GM18507 (cell line): Measurements from ENCODE around the gene GPC6.
"Not testable (repeated sequence)": the region's sequence is repeated elsewhere in the genome, so short reads cannot be mapped to it uniquely, and the experiment has no call there.

Experiments used
- DNase-seq: peaks from one replicate; pipeline ENCODE4 v3.0.0; 2011; ENCODE audit warnings: low read depth; ENCODE audit not compliant: insufficient read length; ENCODE audit errors: extremely low spot score
- FAIRE-seq: peaks from 2 replicates; lab custom pipeline; 2011; peaks lifted over from hg19 to GRCh38; lab: Jason Lieb, UNC

Gene GPC6

DNA sequence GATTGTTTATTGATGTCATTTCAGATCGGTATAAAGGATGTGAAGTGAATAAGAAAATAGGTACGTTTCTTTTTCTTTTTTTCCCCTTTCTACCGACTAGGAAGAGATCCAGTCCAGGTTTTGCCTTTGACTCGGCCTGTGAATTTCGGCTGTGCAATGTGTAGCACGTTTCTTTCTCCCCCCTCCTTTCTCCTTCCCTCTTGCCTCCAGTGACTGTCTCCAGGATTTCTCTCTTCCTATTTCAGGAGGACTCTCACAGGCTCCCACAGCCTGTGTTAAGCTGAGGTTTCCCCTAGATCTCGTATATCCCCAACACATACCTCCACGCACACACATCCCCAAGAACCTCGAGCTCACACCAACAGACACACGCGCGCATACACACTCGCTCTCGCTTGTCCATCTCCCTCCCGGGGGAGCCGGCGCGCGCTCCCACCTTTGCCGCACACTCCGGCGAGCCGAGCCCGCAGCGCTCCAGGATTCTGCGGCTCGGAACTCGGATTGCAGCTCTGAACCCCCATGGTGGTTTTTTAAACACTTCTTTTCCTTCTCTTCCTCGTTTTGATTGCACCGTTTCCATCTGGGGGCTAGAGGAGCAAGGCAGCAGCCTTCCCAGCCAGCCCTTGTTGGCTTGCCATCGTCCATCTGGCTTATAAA is at the start of gene GPC6:
TSS of gene GPC6 (plus strand) at position 185 of the 657 bp plus-strand sequence.
- DNase-seq (no peak), FAIRE-seq (no peak)

DNA sequence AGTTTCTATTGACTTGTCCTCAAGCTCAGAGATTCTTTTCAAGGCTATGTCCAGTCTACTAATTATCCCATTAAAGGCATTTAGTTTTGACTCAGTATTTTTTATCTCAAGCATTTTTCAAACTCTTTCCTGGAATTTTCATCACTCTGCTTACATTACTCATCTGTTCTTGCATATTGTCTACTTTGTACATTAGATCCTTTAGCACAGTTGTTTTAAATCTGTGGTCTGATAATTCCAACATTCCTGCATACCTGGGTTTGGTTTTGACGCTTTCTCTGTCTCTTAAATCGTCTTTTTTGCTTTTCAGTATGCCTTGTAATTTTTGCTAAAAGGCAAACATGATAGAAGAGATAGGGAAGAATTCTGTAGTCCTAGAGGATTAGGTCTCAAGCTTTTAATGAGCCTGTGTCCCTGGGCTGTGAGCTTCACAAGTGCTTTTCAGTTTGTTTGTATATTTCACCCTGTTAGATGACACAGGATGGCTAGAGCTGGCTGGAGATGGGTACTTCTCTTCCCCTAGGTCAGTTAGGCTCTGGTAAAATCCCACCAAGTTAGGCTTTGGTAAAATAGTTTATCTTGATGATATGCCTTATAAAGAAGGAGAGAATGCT is 46.1 kb upstream of the GPC6 start:
- DNase-seq (no peak), FAIRE-seq (no peak)

DNA sequence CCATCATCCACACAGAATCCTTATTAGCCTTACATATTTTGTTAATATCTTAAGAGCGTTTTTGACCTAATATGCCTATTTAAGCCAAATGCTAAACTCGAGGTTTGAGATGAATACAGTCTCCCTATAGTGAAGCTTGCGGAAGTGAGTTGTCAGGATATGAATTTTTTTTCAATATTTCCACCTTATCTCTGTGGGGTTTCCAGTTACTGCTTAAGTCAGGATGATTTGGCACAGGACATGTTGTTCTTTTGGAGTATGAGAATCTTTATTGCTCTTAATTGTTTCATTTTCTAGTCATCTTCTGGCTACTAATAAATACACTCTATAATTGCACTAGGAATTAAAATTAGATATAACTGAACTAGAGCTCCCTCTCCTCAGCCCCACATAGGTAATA is 44.2 kb upstream of the GPC6 start:
- no peak for DNase-seq
- no peak for FAIRE-seq

DNA sequence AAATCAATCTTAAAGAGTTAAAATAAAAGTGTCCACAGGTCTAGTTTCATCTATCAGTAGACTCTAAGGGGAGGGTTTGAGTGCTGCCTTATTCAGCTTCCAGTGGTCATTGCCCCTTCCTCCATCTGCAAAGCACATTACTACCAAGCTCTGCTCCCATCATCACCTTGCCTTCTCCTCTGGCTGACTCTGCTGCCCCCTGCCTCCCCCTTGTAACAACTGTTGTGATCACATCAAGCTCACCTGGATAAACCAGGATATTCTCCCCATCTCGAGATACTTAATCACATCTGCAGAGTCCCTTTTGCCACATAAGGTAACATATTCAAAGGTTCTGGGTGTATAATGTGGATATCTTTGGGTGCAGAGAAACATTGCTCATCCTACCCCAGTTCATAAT is 43.3 kb upstream of the GPC6 start:
- FAIRE-seq (no peak), DNase-seq (no peak)

DNA sequence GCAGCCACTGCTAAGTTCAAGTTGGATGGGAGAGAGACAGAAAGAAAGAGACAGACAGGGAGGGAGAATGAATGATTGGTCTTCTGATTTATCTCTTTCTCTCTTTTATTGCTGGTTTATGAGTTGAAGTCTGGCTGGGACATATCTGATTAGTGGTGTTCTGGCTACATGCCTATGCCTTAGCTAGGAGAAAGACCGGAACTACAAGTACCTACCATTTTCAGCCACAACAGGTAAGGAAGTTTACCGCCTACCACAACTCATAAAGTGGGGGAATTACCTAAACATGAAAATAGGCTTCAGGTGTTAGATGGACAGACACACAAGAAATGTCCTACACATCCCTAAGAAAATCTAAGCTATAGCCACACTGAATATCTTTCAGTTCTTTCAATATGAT is 36.6 kb upstream of the GPC6 start:
- DNase-seq, result no peak
- no peak for FAIRE-seq

DNA sequence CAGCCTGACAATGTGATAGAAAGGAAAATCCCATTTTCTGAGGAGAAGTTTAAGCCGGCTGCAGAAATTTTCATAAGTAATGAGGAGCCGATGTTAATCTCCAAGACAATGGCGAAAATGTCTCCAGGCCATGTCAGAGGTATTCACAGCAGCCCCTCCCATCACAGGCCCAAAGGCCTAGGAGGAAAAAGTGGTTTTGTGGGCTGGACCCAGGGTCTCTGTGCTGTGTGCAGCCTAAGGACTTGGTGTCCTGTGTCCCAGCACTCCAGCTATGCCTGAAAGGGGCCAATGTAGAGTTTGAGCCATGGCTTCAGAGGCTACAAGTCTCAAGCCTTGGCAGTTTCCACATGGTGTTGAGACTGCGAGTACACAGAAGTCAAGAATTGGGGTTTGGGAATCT is 32.9 kb upstream of the GPC6 start:
- no peak for FAIRE-seq

DNA sequence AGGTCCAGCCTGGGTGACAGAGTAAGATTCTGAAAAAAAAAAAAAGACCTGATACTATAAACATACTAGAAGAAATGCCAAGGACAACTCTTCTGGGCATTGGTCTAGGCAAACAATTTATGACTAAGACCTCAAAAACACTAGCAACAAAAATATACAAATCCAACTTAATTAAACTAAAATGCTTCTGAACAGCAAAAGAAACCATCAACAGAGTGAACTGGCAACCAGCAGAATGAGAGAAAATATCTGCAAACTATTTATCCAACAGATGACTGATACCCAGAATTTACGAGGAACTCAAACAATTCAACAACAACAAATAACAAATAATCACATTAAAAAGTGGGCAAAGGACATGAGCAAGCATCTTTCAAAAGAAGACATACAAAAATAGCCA is 26.8 kb upstream of the GPC6 start:
- FAIRE-seq, result no peak

More for the DNA sequence above, 32.9 kb upstream of the GPC6 start:
- no peak for DNase-seq

DNA sequence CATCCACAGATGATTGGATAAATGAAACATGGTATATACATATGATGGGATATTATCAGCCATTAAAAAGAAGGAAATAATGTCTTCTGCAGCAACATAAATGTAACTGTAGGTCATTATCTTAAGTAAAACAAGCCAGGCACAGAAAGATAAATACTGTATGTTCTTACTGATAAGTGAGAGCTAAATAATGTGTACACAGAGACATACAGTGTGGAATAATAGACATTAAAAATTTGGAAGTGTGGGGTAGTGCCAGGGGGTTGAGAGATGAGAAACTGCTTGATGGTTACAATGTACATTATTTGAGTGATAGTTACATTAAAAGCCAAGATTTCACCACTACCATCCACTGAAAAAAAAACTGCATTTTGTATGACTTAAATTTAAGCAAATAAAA is 26.0 kb upstream of the GPC6 start:
- no peak for FAIRE-seq
- DNase-seq, result no peak

More for the DNA sequence above, 26.8 kb upstream of the GPC6 start:
- no peak for DNase-seq

DNA sequence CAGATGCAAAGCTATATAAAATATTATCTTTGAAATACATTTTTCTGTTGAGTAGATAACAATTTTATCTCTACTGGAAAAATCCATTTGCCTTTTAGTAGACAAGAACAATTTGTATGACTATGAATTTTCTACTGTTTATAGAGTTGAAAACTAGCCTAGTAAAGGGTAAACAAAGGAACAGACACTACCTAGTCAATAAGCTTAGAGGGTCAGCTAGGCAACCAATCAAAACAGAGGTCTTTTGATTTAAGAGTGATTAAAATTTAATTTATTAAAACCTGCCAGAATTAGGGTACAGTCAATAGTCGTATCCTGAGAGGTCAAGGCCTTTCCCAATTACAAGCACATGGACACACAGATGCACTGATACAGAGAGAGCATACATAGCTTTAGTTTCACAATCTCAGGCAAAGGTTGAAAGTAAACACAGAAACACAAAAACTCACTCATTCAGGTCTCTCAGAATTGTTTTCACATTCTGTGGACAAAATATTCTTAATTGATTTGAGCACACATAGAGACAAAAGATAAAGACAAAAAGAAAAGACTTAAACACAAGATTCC is 24.5 kb upstream of the GPC6 start:
- no peak for FAIRE-seq
- no peak for DNase-seq

DNA sequence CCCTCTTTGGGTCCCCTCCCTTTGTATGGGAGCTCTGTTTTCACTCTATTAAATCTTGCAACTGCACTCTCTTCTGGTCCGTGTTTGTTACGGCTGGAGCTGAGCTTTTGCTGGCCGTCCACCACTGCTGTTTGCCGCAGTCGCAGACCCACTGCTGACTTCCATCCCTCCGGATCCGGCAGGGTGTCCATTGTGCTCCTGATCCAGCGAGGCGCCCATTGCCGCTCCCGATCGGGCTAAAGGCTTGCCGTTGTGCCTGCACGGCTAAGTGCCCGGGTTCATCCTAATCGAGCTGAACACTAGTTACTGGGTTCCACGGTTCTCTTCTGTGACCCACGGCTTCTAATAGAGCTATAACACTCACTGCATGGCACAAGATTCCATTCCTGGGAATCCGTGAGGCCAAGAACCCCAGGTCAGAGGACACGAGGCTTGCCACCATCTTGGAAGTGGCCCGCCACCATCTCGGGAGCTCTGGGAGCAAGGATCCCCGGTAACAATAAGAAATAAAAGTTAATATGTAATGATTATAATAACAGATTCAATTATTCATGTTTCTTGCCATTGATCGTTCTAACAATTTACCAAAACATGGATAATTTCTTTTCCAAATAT is 19.7 kb upstream of the GPC6 start:
- not testable (repeated sequence) for FAIRE-seq

DNA sequence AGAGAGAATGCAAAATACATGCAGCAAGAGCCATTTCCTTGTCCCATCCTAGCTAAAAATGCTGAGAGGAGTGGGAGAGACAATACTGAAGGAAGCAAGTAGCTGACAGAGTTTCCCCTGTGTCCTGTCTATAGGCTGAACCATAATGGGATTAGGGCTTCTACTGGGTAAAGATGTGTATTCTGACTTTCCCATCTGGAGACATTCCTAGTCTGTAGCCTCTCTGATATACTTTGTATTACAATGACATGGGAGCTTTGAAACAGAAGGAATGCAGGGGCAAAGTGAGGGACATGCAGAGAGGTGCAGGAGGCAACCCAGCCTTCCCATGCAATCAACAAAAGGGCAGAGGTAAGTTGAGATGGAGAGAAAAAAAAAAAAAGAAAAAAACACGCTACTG is 10.5 kb upstream of the GPC6 start:
- no peak for FAIRE-seq
- DNase-seq, result no peak

More for the DNA sequence above, 19.7 kb upstream of the GPC6 start:
- not testable (repeated sequence) for DNase-seq

DNA sequence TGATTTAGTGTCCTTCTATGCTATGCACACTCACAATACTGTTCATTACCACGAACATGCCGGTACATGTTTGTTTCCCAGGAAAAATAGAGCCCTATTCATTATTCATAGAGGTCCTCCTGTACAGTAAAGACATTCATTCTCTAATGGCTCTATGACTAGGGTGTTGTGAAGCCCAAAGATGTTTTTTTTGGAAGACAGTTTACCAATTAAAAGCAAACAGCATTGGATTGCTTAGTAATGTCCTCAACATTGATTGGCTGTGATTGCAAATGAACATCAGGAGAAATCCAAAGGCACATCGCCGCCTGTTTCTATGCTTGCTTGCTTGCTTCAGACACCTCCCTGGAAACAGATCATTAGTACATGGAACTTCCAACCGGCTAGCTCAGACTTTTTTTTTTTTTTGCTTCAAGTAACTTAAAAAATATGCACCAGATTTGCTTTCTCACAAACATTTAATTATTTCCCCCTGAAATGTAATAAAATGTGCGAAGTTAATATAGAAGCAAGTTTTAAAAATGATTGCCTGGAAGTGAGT is 8.8 kb upstream of the GPC6 start:
- FAIRE-seq, result no peak
- DNase-seq, result no peak

DNA sequence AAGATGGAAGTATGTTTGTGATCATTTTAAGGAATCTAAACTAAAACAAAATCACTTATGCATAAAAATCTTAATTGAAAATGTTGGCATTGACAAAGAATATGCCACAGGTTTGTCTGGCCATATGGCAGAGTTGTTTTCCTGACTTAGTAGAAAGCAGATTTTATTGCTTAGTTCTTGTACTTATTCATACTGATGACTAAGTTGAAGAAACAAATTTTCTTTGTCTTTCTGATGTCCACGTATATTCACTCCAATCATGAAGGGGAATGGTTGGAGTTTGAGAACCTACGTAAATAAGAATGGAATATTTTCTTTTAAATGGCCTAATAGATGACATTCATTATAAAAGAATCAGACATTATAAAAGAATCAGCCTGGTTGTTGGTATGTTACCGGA is 8.0 kb upstream of the GPC6 start:
- DNase-seq (no peak), FAIRE-seq (no peak)

DNA sequence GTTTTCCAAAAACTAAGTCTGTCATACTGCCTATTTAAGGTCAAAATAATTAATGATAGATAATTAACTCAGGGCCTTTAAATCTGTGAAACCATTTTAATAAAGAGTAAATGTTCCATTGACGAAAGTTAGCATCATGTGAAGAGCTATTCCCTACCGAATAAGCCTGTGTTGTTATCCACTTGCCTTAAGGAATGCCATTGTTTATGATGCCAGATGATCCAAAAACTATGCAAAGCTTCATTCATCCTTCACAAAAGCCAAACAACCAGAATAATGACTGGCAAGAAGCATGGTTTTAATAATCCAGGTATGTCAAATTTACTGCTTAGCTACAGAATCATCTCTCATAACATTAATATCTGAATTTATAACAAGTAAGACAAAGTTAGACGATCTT is 6.5 kb upstream of the GPC6 start:
- FAIRE-seq (no peak), DNase-seq (no peak)

DNA sequence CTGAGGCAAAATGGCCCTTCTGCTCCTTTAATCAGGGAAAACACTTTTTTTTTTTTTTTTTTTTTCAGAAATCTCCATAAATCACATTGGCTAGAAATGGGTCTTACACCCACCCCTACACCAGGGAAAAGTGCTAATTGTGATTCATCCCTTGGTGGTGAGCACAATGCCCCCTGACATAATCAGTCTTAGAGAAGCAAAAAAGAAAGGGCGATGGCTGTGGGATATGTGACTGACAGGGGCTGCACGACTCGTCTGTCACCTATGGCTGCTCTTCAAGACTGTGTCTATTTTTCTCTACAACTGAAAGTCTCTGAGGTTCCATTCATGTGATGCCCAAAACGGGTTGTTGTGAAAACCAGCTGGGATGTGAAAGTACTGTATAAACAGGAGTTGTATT is 3.6 kb upstream of the GPC6 start:
- DNase-seq (no peak), FAIRE-seq (no peak)

DNA sequence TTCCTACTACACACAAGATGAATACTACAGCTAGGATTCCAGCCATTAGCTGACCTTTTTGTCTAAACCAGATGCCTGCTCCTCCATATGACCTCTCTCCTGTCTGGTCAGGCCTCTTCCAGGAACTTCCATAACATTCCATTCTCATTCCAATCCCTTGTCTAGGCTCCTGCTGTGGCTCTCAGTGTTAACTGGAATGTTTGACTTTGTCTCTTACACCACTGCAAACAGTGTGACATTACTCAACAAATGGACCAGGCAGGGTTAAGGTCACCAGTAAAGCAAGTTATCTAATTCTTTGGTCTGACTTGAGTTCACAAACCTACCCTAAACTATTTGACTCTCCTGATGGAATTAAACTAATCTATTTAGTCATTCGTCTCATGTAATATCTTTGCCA is 2.1 kb upstream of the GPC6 start:
- DNase-seq, result no peak
- FAIRE-seq, result no peak

DNA sequence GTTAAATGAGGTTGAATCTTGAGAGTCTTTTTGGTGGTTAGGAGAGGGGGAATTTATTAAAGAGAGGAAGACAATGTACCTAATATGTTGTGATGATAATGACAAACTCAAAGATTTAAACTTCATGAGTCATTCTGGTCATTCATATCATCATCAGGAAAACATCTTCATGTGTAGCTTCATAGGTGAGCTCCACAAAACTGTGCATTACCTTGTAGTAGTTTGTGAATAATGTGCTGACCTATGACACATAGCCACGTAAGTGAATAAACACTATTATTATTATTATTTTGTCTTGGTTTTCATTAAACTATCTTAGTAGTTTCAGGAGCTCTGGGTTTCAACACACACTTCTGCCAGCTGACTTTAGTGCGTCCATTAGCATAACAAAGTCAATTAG is 997 bp upstream of the GPC6 start:
- DNase-seq, result no peak
- FAIRE-seq, result no peak

DNA sequence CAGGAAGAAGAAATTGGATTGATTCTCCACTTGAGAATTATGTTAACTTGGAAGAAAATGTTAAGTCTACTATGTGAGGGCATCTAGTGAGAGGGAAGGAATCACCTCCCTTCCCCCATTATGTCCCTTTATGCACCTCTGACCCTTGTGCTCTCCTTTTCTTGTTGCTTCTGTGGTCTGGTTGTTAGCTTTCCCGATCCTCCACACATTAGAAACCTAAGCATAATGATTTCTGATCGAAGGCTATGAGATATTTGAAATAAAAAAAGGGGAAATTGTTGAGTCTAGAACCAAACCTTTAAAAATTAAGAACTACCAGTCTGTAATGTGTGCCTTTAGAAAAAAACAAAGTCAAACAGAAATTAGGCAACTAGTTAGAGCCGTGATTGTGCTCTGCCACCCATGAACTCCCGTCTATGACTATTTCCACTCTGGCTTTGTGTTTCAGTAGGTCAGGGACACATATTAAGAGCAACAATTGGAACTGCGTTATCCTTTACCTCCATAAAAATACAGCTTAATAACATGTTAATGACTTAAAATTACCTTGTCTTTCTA is 463 bp upstream of the GPC6 start:
- FAIRE-seq (no peak), DNase-seq (no peak)

DNA sequence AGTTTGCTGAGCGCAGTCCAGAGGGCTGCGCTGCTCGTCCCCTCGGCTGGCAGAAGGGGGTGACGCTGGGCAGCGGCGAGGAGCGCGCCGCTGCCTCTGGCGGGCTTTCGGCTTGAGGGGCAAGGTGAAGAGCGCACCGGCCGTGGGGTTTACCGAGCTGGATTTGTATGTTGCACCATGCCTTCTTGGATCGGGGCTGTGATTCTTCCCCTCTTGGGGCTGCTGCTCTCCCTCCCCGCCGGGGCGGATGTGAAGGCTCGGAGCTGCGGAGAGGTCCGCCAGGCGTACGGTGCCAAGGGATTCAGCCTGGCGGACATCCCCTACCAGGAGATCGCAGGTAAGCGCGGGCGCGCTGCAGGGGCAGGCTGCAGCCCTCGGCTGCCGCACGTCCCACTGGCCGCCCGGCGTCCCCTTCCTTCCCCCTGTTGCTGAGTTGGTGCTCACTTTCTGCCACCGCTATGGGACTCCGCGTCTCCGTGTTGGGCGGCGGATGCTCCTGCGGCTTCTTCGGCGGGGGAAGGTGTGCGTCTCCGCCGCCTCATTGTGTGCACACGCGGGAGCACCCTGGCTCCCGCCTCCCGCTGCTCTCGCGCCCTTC is 772 bp downstream of the GPC6 start:
- no peak for FAIRE-seq
- no peak for DNase-seq
